Activated CD4-positive, alpha-beta T cell treated with anti-CD3 and anti-CD28 coated beads for 36 hours (primary cell): Measurements from ENCODE around the gene BCKDHB. TPM values are rescaled to one million over a fixed set of nuclear protein-coding genes. Genes with fewer than 3 reads are reported as not detected.

Experiments used
- ATAC-seq: fragments of 200-7000 bp; cut with Tn5 transposase; one replicate; pipeline ENCODE4 v1.10.0; 2021; ENCODE audit warnings: mild to moderate bottlenecking, moderate library complexity
- CTCF ChIA-PET: fragments of 350-600 bp; sonication (Branson Sonifier 250); formaldehyde crosslinking; loops from one replicate; lab custom pipeline; 2021; ENCODE audit warnings: antibody characterized with exemption; lab: Charles Lee
- POLR2A ChIA-PET: fragments of 350-600 bp; sonication (Branson Sonifier 250); formaldehyde crosslinking; loops from one replicate; lab custom pipeline; 2021; ENCODE audit warnings: antibody characterized with exemption, inconsistent platforms; lab: Charles Lee
- DNase-seq: peaks from one replicate; pipeline ENCODE4 v3.0.0-alpha.2; 2020
- H3K27ac Mint-ChIP-seq: one replicate; pipeline ENCODE4 v1.8.0; 2021; ENCODE audit warnings: mixed read lengths
- H3K27me3 Mint-ChIP-seq: one replicate; pipeline ENCODE4 v1.8.0; 2021; ENCODE audit warnings: mixed read lengths
- H3K36me3 Mint-ChIP-seq: one replicate; pipeline ENCODE4 v1.8.0; 2021; ENCODE audit warnings: low read depth, mixed read lengths
- H3K4me1 Mint-ChIP-seq: one replicate; pipeline ENCODE4 v1.8.0; 2021; ENCODE audit warnings: mixed read lengths
- H3K4me3 Mint-ChIP-seq: one replicate; pipeline ENCODE4 v1.8.0; 2021; ENCODE audit warnings: mild to moderate bottlenecking, moderate library complexity, mixed read lengths
- H3K9me3 Mint-ChIP-seq: one replicate; pipeline ENCODE4 v1.8.0; 2021; ENCODE audit warnings: low read depth, mixed read lengths
- intact Hi-C, 2 experiments: fragments of 100-400 bp; cut with DNase I in 1 of 2; cut with micrococcal nuclease in 1 of 2; formaldehyde crosslinking; loops; one replicate each; pipeline versions ENCODE4 v1.14.2 to v1.15.1; 2022 to 2024; cut with DNase I, micrococcal nuclease
- total RNA-seq, 2 experiments: library from RNA; stranded (reverse); gene quantifications; one replicate each; pipeline ENCODE4 v1.2.3, GENCODE V29; 2021

BCKDHB gene
- total RNA-seq, 2 experiments from 2014 or later: 13.1 to 21.4 TPM

DNA sequence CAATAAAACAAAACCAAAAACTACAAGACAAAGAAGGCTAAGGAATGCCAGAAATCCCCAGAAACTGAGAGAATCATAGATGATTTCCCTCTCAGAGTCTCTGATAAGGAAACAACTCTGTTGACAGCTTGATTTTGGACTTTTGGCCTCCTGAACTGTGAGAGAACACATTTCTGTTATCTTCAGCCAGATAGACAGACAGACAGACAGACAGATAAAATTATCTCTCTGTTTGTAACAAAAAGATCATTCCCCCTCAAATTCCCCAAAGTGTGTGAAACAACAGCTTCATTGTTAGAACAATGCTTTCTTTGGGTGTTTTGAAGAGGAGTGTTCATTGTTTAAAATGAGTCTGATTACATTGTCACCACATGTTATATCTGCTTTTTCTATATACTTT is 148.2 kb downstream of the BCKDHB start:
- CTCF ChIA-PET: interaction anchor here (0.8 kb wide), 1 partner anchor 33 kb away, joined by 4 read pairs; no protein-coding TSS in a partner anchor
- Mint-ChIP-seq H3K36me3 (peaks cover 4% of the 10 kb centered on the region), H3K4me3 (no peak overlapping the region), H3K4me1 (peaks cover 8% of the 10 kb centered on the region), H3K9me3 (no peaks in the 10 kb centered on the region), H3K27me3 (no peaks in the 10 kb centered on the region), H3K27ac (no peak overlapping the region)
- intact Hi-C loops: no loop called here
- no peak for ATAC-seq
- POLR2A ChIA-PET: no interaction called here
- no peak for DNase-seq

DNA sequence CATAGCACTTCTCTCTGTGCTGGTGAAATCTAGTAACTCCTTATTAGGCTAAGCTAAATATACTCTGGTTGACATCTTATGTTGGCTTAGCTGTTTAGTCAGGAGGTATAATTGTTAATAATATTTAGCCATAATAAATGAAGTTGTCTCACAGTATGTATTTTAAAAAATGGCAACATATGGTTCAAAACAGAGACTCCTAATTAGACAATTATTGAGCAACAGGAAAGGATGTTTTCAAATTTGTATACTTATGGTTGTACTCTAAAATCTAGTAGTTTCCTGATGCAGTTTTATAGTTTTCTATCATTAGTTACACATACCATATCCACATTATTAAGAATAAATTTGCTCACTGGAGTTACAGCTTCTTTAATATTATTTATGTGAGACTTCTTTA is 150.2 kb downstream of the BCKDHB start:
- Mint-ChIP-seq H3K27me3 (no peaks in the 10 kb centered on the region), H3K4me3 (no peak overlapping the region), H3K4me1 (no peaks in the 10 kb centered on the region), H3K27ac (no peak overlapping the region), H3K36me3 (no peaks in the 10 kb centered on the region), H3K9me3 (no peaks in the 10 kb centered on the region)
- ChIA-PET CTCF (no interaction called here), POLR2A (no interaction called here)
- intact Hi-C loops: no loop called here
- DNase-seq (no peak), ATAC-seq (no peak)

- intact Hi-C loops: no loop called here
- Mint-ChIP-seq H3K9me3 (no peaks in the 10 kb centered on the region), H3K36me3 (no peaks in the 10 kb centered on the region), H3K27ac (no peak overlapping the region), H3K4me1 (no peaks in the 10 kb centered on the region), H3K4me3 (no peak overlapping the region), H3K27me3 (no peaks in the 10 kb centered on the region)
- ChIA-PET POLR2A (no interaction called here), CTCF (no interaction called here)
- DNase-seq (no peak), ATAC-seq (no peak)
Observed at GRCh38 chr6:80259118-80259517, 152.6 kb downstream of the BCKDHB start.

GRCh38 chr6:80263585-80263984 is 157.1 kb downstream of the BCKDHB start:
- CTCF ChIA-PET: no interaction called here
- ATAC-seq: no peak

DNA sequence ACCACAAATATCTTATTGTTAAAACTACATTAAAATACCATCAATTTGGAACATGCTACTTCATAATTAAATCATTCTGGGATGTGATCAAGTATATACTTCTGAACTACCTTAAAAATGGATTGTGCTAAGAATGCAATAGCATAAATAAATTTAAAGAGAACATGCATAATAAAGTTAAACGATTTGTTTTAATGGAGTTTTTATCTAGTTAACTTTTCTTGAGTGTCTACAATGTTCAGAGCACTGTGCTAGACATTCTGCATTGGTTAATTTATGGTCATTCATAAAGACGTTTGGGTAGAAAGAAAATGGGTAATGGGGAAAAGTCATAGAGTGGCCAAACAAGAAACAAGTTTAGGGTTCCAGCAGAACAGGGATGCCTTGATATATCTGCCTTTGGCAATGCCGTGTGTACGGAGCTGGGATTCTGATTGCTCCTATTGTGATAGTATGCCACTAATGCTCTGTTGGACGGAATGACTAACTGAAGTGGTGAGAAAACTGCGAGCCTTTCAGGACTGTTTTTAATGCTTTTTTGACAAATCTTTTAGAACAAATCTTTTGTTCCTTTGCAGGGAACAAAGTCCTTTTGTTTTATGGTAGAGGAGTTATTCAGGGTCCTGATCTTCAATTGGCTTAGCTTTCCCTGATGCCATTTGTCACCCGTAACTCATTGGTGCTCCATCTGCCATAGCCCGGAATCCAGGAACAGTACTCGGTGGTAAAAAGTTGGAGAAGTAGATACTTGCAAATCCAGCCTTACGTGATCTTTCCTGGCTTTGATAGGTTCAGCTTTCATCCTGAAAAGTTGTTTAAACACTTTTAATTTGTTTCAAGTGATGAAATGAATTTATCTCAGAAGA is 162.6 kb downstream of the BCKDHB start:
- POLR2A ChIA-PET: no interaction called here
- intact Hi-C loops: no loop called here
- Mint-ChIP-seq H3K36me3 (no peaks in the 10 kb centered on the region), H3K27me3 (no peaks in the 10 kb centered on the region), H3K4me3 (no peak overlapping the region), H3K4me1 (no peaks in the 10 kb centered on the region), H3K27ac (no peak overlapping the region), H3K9me3 (peaks cover 5% of the 10 kb centered on the region)
- CTCF ChIA-PET: no interaction called here
- ATAC-seq (no peak), DNase-seq (no peak)

More at GRCh38 chr6:80263585-80263984, 157.1 kb downstream of the BCKDHB start:
- no peaks in the 10 kb centered on the region for H3K36me3 Mint-ChIP-seq
- H3K4me3 Mint-ChIP-seq: no peak overlapping the region
- no peak overlapping the region for H3K27ac Mint-ChIP-seq
- intact Hi-C loops: no loop called here
- no peaks in the 10 kb centered on the region for H3K9me3 Mint-ChIP-seq
- POLR2A ChIA-PET: no interaction called here
- H3K27me3 Mint-ChIP-seq: no peaks in the 10 kb centered on the region
- no peak for DNase-seq
- no peaks in the 10 kb centered on the region for H3K4me1 Mint-ChIP-seq

- ATAC-seq: no peak
- Mint-ChIP-seq H3K4me3 (no peak overlapping the region), H3K27me3 (no peaks in the 10 kb centered on the region), H3K27ac (no peak overlapping the region), H3K36me3 (no peaks in the 10 kb centered on the region), H3K9me3 (peaks cover 5% of the 10 kb centered on the region), H3K4me1 (no peaks in the 10 kb centered on the region)
- ChIA-PET POLR2A (no interaction called here), CTCF (no interaction called here)
- no peak for DNase-seq
- intact Hi-C loops: no loop called here
Observed at GRCh38 chr6:80271074-80271473, 164.6 kb downstream of the BCKDHB start.

GRCh38 chr6:80272988-80273387 is 166.5 kb downstream of the BCKDHB start:
- DNase-seq (no peak), ATAC-seq (no peak)
- intact Hi-C loops: no loop called here
- ChIA-PET CTCF (interaction anchor here (0.7 kb wide), 1 partner anchor 403 kb away, joined by 3 read pairs; no protein-coding TSS in a partner anchor), POLR2A (no interaction called here)
- no peak overlapping the region for H3K4me3 Mint-ChIP-seq
- H3K27ac Mint-ChIP-seq: no peak overlapping the region
- H3K27me3 Mint-ChIP-seq: no peaks in the 10 kb centered on the region
- no peaks in the 10 kb centered on the region for H3K36me3 Mint-ChIP-seq
- peaks cover 5% of the 10 kb centered on the region for H3K9me3 Mint-ChIP-seq
- H3K4me1 Mint-ChIP-seq: no peaks in the 10 kb centered on the region

GRCh38 chr6:80276861-80277260 is 170.4 kb downstream of the BCKDHB start:
- Mint-ChIP-seq H3K4me1 (peaks cover 14% of the 10 kb centered on the region), H3K27me3 (no peaks in the 10 kb centered on the region), H3K9me3 (no peaks in the 10 kb centered on the region), H3K27ac (no peak overlapping the region), H3K4me3 (no peak overlapping the region), H3K36me3 (peaks cover 5% of the 10 kb centered on the region)
- ATAC-seq (no peak), DNase-seq (no peak)
- intact Hi-C loops: no loop called here
- CTCF ChIA-PET: no interaction called here
- POLR2A ChIA-PET: no interaction called here

GRCh38 chr6:80277501-80277900 is 171.0 kb downstream of the BCKDHB start:
- no peak for DNase-seq
- peaks cover 14% of the 10 kb centered on the region for H3K4me1 Mint-ChIP-seq
- H3K27me3 Mint-ChIP-seq: no peaks in the 10 kb centered on the region
- no peak for ATAC-seq
- H3K27ac Mint-ChIP-seq: no peak overlapping the region
- ChIA-PET POLR2A (no interaction called here), CTCF (no interaction called here)
- intact Hi-C loops: no loop called here
- H3K9me3 Mint-ChIP-seq: no peaks in the 10 kb centered on the region
- no peak overlapping the region for H3K4me3 Mint-ChIP-seq
- peaks cover 5% of the 10 kb centered on the region for H3K36me3 Mint-ChIP-seq

DNA sequence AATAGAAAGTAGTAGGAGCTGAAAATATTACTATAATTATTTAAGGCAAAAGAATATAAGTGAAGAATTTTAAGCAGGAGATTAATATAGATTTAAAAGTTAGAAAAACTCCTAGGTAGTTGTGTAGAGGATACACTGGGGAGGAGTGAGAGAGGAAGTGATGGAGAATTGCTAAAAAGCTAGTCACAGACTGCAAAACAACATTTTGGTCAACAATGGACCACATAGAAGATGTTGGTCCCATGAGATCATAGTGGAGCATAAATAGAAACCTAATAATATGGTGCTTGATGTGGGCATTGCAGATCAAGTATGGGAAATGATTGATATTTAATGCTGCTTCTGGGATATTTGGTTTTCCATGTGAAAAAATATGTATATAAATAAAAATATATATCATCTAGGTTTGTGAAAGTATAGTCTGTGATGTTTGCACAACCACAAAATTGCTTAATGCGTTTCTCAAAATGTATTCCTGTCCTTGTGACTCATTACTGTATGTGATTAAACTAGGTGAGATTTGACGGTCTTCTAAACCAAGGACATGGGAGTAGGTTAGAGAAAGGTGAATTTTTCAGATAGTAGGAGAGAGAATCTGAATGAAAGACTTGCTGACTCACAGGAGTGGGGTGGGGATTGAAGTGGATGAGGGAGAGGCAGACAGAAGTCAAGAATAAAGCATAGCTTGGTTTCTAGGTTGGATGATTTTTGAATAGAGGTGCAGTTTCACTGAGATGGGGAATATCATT is 174.0 kb downstream of the BCKDHB start:
- CTCF ChIA-PET: interaction anchor here (0.6 kb wide), 1 partner anchor 35 kb away, joined by 3 read pairs; no protein-coding TSS in a partner anchor
- Mint-ChIP-seq H3K27me3 (no peaks in the 10 kb centered on the region), H3K27ac (no peak overlapping the region), H3K36me3 (peaks cover 5% of the 10 kb centered on the region), H3K9me3 (no peaks in the 10 kb centered on the region), H3K4me3 (no peak overlapping the region), H3K4me1 (peaks cover 20% of the 10 kb centered on the region)
- ATAC-seq: peak; percentile 61
- POLR2A ChIA-PET: interaction anchor here (0.6 kb wide), 1 partner anchor 36 kb away, joined by 3 read pairs; no protein-coding TSS in a partner anchor
- DNase-seq: peak; percentile 7
- intact Hi-C loops: no loop called here

GRCh38 chr6:80282913-80283554 is 176.6 kb downstream of the BCKDHB start:
- POLR2A ChIA-PET: interaction anchor here (0.7 kb wide), 1 partner anchor 118 kb away, joined by 3 read pairs; no protein-coding TSS in a partner anchor
- no peak overlapping the region for H3K27ac Mint-ChIP-seq

More at GRCh38 chr6:80282913-80283554, 176.6 kb downstream of the BCKDHB start:
- H3K4me3 Mint-ChIP-seq: no peak overlapping the region
- no peaks in the 10 kb centered on the region for H3K27me3 Mint-ChIP-seq
- no peaks in the 10 kb centered on the region for H3K9me3 Mint-ChIP-seq
- DNase-seq: peak; percentile 8
- CTCF ChIA-PET: no interaction called here
- peaks cover 6% of the 10 kb centered on the region for H3K36me3 Mint-ChIP-seq
- H3K4me1 Mint-ChIP-seq: peaks cover 20% of the 10 kb centered on the region
- intact Hi-C loops: loop anchor here in 1 of 2 experiments (2.0 kb wide), 1 partner anchor 118 kb away; no protein-coding TSS in a partner anchor
- ATAC-seq: peak; percentile 73
